Erythroblast (primary cell): ENCODE data around the gene C5.

ENCODE experiments used
- GATA1 ChIP-seq: IDR thresholded peaks from 2 replicates; pipeline ENCODE4 v1.6.1; 2011; ENCODE audit warnings: low read depth, mild to moderate bottlenecking, control low read depth, low read length, moderate library complexity
- POLR2A ChIP-seq: IDR thresholded peaks from 2 replicates; pipeline ENCODE4 v1.6.1; 2011; ENCODE audit warnings: mild to moderate bottlenecking, low read length

DNA sequence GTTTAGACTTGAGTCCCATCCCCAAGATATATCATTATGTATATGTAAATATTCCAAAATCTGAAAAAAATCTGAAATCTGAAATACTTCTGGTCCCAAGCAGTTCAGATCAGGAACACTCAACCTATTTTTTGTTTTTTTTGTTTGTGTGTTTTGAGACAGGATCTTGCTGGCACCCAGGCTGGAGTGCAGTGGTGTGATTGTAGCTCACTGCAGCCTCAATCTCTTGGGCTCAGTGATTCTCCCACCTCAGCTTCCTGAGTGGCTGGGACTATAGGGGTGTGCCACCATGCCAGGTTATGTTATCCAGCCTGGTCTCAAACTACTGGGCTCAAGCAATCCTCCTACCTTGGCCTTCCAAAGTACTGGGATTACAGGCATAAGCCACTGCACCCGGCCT lies 72.8 kb downstream of the C5 start:
- TF ChIP-seq POLR2A, result no peak
- TF ChIP-seq GATA1, result no peak
